Endodermal cell (in vitro differentiated cells): ENCODE data around the gene HNRNPDL. TPM values are rescaled to one million over a fixed set of nuclear protein-coding genes. Genes with fewer than 3 reads are reported as not detected.

ENCODE experiments used
- DNase-seq: peaks from one replicate; pipeline ENCODE4 v3.0.0-alpha.2; 2017
- H3K27ac ChIP-seq: 2 replicates; pipeline ENCODE4 v1.5.1; 2013; ENCODE audit warnings: mild to moderate bottlenecking, low read depth, low read length, moderate library complexity
- H3K27me3 ChIP-seq: 2 replicates; pipeline ENCODE4 v1.6.1; 2013; ENCODE audit warnings: mild to moderate bottlenecking, low read length, moderate library complexity; ENCODE audit not compliant: insufficient read depth, control insufficient read depth, poor library complexity, severe bottlenecking
- H3K36me3 ChIP-seq: 2 replicates; pipeline ENCODE4 v1.7.0; 2013; ENCODE audit warnings: mild to moderate bottlenecking, low read length, moderate library complexity; ENCODE audit not compliant: control insufficient read depth, insufficient read depth
- H3K4me1 ChIP-seq: one replicate; pipeline ENCODE4 v1.7.0; 2013; ENCODE audit warnings: low read length; ENCODE audit not compliant: control insufficient read depth, insufficient read depth
- H3K4me3 ChIP-seq: 2 replicates; pipeline ENCODE4 v1.5.1; 2013; ENCODE audit warnings: mild to moderate bottlenecking, low read length, moderate library complexity
- H3K9ac ChIP-seq: 2 replicates; pipeline ENCODE4 v1.6.1; 2013; ENCODE audit warnings: mild to moderate bottlenecking, low read length, moderate library complexity; ENCODE audit not compliant: poor library complexity, severe bottlenecking; ENCODE audit errors: extremely low read depth
- H3K9me3 ChIP-seq: 2 replicates; pipeline ENCODE4 v1.6.1; 2013; ENCODE audit warnings: mild to moderate bottlenecking, low read length, moderate library complexity; ENCODE audit not compliant: control insufficient read depth
- H3K27ac Mint-ChIP-seq: 2 replicates; pipeline ENCODE4 v1.8.0; 2020; ENCODE audit warnings: mixed read lengths
- H3K27me3 Mint-ChIP-seq: 2 replicates; pipeline ENCODE4 v1.8.0; 2021; ENCODE audit warnings: mild to moderate bottlenecking, mixed read lengths; ENCODE audit not compliant: insufficient read depth
- H3K36me3 Mint-ChIP-seq: 2 replicates; pipeline ENCODE4 v1.8.0; 2020; ENCODE audit warnings: low read depth, mixed read lengths
- H3K4me1 Mint-ChIP-seq: 2 replicates; pipeline ENCODE4 v1.8.0; 2020; ENCODE audit warnings: mixed read lengths
- H3K4me3 Mint-ChIP-seq: 2 replicates; pipeline ENCODE4 v1.8.0; 2020; ENCODE audit warnings: mild to moderate bottlenecking, moderate library complexity, mixed read lengths
- H3K9me3 Mint-ChIP-seq: 2 replicates; pipeline ENCODE4 v1.8.0; 2020; ENCODE audit warnings: mild to moderate bottlenecking, mixed read lengths
- WGBS, 2 experiments: methylation state at CpG; one replicate each; pipeline versions ENCODE4 v1.1.5 to v1.1.7; 2013; ENCODE audit warnings: missing lambda C conversion rate in 2 of 2, mixed read lengths in 1 of 2; ENCODE audit not compliant: insufficient coverage in 1 of 2, insufficient read length in 1 of 2; 5-methylcytosine and 5-hydroxymethylcytosine counted together
- total RNA-seq, 2 donors: library from RNA; stranded (reverse); fragmentation: NEBNext Ultra II Directional in 1 of 2; extraction: Animal tissue kit (Norgen Biotek cat#: 25700) in 1 of 2; gene quantifications; 2 replicates in 1 of 2; 3 replicates in 1 of 2; pipeline ENCODE4 v1.2.1, GENCODE V29; 2021
- TF ChIP-seq, protein P1 (sequence below): fragments of 200-600 bp; sonication (generic); conservative IDR thresholded peaks from 2 replicates; pipeline ENCODE4 v1.5.0; 2021; ENCODE audit warnings: antibody characterized with exemption, mild to moderate bottlenecking

Gene HNRNPDL
- total RNA-seq, 2 donors from 2014 or later = 368 to 383 TPM

DNA sequence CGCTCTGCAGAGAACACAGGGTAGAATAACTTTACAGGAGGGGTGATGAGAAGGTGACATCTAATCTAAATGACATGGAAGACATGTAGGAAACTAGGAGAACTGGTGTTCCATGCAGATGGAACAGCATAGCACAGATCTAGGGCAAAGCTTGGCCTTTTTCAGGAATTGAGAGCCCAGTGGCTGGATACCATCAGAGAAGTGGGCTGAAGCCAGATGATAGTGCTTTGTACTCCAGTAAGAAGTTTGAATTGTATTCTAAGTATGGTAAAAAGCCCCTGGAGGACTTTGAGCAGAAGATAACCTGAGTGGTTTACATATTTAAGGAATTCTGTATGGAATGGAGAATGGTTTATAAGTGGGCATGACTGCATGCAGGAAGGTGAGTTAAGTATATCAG lies 33.0 kb upstream of the HNRNPDL start:
- H3K27ac Mint-ChIP-seq = no peak overlapping the region
- H3K27me3 ChIP-seq = no peaks in the 10 kb centered on the region
- H3K9ac ChIP-seq = no peak overlapping the region
- peaks cover 8% of the 10 kb centered on the region for H3K9me3 ChIP-seq
- peaks cover 34% of the 10 kb centered on the region for H3K36me3 Mint-ChIP-seq
- no peak overlapping the region for H3K4me3 ChIP-seq
- TF ChIP-seq, protein P1, sequence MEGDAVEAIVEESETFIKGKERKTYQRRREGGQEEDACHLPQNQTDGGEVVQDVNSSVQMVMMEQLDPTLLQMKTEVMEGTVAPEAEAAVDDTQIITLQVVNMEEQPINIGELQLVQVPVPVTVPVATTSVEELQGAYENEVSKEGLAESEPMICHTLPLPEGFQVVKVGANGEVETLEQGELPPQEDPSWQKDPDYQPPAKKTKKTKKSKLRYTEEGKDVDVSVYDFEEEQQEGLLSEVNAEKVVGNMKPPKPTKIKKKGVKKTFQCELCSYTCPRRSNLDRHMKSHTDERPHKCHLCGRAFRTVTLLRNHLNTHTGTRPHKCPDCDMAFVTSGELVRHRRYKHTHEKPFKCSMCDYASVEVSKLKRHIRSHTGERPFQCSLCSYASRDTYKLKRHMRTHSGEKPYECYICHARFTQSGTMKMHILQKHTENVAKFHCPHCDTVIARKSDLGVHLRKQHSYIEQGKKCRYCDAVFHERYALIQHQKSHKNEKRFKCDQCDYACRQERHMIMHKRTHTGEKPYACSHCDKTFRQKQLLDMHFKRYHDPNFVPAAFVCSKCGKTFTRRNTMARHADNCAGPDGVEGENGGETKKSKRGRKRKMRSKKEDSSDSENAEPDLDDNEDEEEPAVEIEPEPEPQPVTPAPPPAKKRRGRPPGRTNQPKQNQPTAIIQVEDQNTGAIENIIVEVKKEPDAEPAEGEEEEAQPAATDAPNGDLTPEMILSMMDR = no peak
- no peak overlapping the region for H3K4me3 Mint-ChIP-seq
- H3K9me3 Mint-ChIP-seq = peaks cover 6% of the 10 kb centered on the region
- no peak overlapping the region for H3K27ac ChIP-seq
- 98 to 100% methylated on average over 1 of the region's 1 CpG for WGBS, 2 experiments
- peaks cover 63% of the 10 kb centered on the region for H3K36me3 ChIP-seq
- H3K4me1 Mint-ChIP-seq = peaks cover 3% of the 10 kb centered on the region
- DNase-seq = no peak
- no peaks in the 10 kb centered on the region for H3K27me3 Mint-ChIP-seq
- peaks cover 4% of the 10 kb centered on the region for H3K4me1 ChIP-seq

DNA sequence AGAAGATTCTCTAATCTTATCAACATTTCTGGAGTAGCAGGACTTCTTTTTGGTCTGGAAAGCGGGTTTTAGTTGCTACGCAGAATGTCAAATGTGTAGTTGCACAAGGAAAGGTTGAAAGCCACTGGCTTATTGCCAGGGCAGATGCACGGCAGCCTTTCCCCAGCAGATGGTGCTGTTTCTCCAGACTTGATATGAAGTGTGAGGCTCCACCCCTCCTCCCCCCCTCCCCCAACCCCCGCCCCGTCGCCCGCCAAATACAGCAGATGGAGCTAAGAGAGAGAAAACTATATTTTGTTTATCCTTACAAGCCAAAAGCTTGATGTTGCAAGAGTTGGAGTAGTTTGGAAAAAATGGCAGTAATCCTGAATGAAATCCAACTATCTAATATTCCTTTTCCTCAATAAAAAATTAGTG lies 32.2 kb upstream of the HNRNPDL start:
- TF ChIP-seq, protein P1 = peak; percentile 93
- Histone ChIP-seq H3K9ac (no peak overlapping the region), H3K4me3 (no peak overlapping the region), H3K36me3 (peaks cover 62% of the 10 kb centered on the region), H3K9me3 (peaks cover under 1% of the 10 kb centered on the region), H3K4me1 (peaks cover 8% of the 10 kb centered on the region), H3K27ac (no peak overlapping the region), H3K27me3 (no peaks in the 10 kb centered on the region)
- 42% methylated on average over 3 of the region's 7 CpGs; no CpG with 5 or more reads in 1 of the 2 experiments for WGBS, 2 experiments
- H3K9me3 Mint-ChIP-seq = no peaks in the 10 kb centered on the region
- peak; percentile 96 for DNase-seq
- no peak overlapping the region for H3K27ac Mint-ChIP-seq
- peaks cover 33% of the 10 kb centered on the region for H3K36me3 Mint-ChIP-seq
- peaks cover 3% of the 10 kb centered on the region for H3K4me1 Mint-ChIP-seq
- no peak overlapping the region for H3K4me3 Mint-ChIP-seq
- H3K27me3 Mint-ChIP-seq = no peaks in the 10 kb centered on the region

DNA sequence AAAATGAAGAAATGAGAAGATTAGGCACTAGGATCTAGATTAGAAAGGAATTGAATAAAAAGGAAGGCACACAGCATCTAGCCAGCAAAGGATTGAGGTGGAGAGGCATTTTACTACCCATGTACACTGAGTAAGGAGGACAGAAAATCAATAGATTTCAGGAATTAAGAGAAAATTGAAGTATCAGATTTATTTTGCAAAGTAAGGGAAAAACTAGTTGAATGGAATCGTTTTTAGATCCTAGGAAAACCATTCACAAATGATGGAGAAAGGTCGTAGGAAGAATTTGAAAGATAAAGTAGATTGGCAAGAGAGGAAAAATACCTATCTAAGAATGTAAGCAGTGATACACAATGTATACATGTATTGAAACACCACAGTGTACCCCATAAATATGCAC lies 31.4 kb upstream of the HNRNPDL start:
- no peak for DNase-seq
- peaks cover 8% of the 10 kb centered on the region for H3K4me1 ChIP-seq
- H3K27me3 ChIP-seq = no peaks in the 10 kb centered on the region
- Mint-ChIP-seq H3K4me1 (peaks cover 3% of the 10 kb centered on the region), H3K27me3 (no peaks in the 10 kb centered on the region), H3K27ac (no peak overlapping the region), H3K36me3 (peaks cover 36% of the 10 kb centered on the region), H3K9me3 (no peaks in the 10 kb centered on the region), H3K4me3 (no peak overlapping the region)
- WGBS, 2 experiments = 98 to 100% methylated on average over 1 to 2 of the region's 2 CpGs
- H3K9ac ChIP-seq = no peak overlapping the region
- H3K27ac ChIP-seq = no peak overlapping the region
- peaks cover 65% of the 10 kb centered on the region for H3K36me3 ChIP-seq
- H3K9me3 ChIP-seq = no peaks in the 10 kb centered on the region
- TF ChIP-seq, protein P1 = no peak
- H3K4me3 ChIP-seq = no peak overlapping the region
